H1 (cell line): ENCODE data around the gene SPOP. TPM values are rescaled to one million over a fixed set of nuclear protein-coding genes. Genes with fewer than 3 reads are reported as not detected.

Experiments
- CEBPB ChIP-seq: IDR thresholded peaks from 2 replicates; pipeline ENCODE4 v1.6.1; 2012; ENCODE audit warnings: low read depth, low read length
- EP300 ChIP-seq, 2 experiments: IDR thresholded peaks; 1 replicate in 1 of 2; 2 replicates in 1 of 2; pipeline ENCODE4 v1.6.1; 2011 to 2012; ENCODE audit warnings: low read depth in 2 of 2, low read length in 2 of 2, mild to moderate bottlenecking in 2 of 2, borderline replicate concordance in 1 of 2, inconsistent platforms in 1 of 2, moderate library complexity in 1 of 2
- ZNF274 ChIP-seq: IDR thresholded peaks from 2 replicates; pipeline ENCODE4 v1.7.0; 2012; ENCODE audit warnings: low read length, borderline replicate concordance; ENCODE audit errors: extremely low read depth
- polyA plus RNA-seq, 7 experiments: library from polyadenylated mRNA; depleted of rRNA in 3 of 7; stranded (reverse) in 5 of 7; unstranded in 2 of 7; fragments of >200 nt in 5 of 7; fragments of 200-250 nt in 2 of 7; gene quantifications; 1 replicate in 5 of 7; 2 replicates in 1 of 7; 4 replicates in 1 of 7; pipeline versions ENCODE4 v1.2.1 to v1.2.3, GENCODE V29; 2011 to 2013; ENCODE audit warnings: missing spikeins in 2 of 7, mixed read lengths in 2 of 7
- total RNA-seq: library from RNA; stranded (reverse); fragmentation: NEBNext Ultra II Directional; extraction: Animal tissue kit (Norgen Biotek cat#: 25700); gene quantifications from 2 replicates; pipeline ENCODE4 v1.2.1, GENCODE V29; 2021

SPOP gene
- total and polyA plus RNA-seq, 2 of the 8 experiments (the other 6 are each of a cell fraction or from before 2014, with no cell fraction given) = 13.3 to 25.6 TPM

- TF ChIP-seq CEBPB = no peak
- TF ChIP-seq EP300 (IDR thresholded peaks at IDR 0.05; ENCODE audit: borderline replicate concordance in 1 of 2, low read depth in 2 of 2, low read length in 2 of 2) = no peak
- no peak for TF ChIP-seq ZNF274
These were observed 88.9 kb downstream of the SPOP start (continued) for GRCh38 chr17:49588726-49589576.
